22Rv1 (cell line): Measurements from ENCODE around the gene FIBCD1.

Experiments used
- H3K27ac ChIP-seq: fragments of 450-650 bp; 2 replicates; pipeline ENCODE4 v1.5.1; 2017
- ZFX ChIP-seq: fragments of 450-650 bp; IDR thresholded peaks from 2 replicates; pipeline ENCODE4 v1.6.1; 2017; ENCODE audit warnings: antibody characterized with exemption, borderline replicate concordance
- TF ChIP-seq, protein P1 (sequence below): fragments of 450-650 bp; IDR thresholded peaks from 2 replicates; pipeline ENCODE4 v1.5.1; 2017; ENCODE audit warnings: mild to moderate bottlenecking

Gene FIBCD1

DNA sequence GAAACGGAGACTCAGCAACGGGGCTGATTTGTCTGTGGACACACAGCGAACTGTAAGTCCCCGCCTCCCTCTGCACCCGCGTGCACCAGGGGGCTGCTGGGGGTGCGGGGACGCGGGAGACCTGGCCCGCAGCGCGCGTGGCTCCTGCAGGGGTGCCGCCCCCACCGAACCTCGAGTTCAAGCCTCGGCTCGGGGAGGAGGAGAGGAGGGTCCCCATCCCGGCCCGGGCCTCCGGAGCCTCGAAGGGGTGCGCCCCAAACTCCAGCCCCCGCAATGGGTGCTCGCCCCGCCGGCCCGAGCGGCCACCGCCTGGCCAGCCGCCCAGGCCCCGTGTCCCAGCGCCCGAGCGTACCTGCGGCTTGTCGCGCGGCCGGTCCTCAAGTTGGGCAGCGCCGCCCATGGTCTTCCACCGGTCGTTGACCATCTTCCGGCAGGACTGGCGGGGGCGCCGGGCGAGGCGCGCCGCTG, 829 bp downstream of the FIBCD1 start:
- H3K27ac ChIP-seq: peak overlapping the region; percentile 54
- TF ChIP-seq, protein P1, sequence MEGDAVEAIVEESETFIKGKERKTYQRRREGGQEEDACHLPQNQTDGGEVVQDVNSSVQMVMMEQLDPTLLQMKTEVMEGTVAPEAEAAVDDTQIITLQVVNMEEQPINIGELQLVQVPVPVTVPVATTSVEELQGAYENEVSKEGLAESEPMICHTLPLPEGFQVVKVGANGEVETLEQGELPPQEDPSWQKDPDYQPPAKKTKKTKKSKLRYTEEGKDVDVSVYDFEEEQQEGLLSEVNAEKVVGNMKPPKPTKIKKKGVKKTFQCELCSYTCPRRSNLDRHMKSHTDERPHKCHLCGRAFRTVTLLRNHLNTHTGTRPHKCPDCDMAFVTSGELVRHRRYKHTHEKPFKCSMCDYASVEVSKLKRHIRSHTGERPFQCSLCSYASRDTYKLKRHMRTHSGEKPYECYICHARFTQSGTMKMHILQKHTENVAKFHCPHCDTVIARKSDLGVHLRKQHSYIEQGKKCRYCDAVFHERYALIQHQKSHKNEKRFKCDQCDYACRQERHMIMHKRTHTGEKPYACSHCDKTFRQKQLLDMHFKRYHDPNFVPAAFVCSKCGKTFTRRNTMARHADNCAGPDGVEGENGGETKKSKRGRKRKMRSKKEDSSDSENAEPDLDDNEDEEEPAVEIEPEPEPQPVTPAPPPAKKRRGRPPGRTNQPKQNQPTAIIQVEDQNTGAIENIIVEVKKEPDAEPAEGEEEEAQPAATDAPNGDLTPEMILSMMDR: no peak
- TF ChIP-seq ZFX: no peak

DNA sequence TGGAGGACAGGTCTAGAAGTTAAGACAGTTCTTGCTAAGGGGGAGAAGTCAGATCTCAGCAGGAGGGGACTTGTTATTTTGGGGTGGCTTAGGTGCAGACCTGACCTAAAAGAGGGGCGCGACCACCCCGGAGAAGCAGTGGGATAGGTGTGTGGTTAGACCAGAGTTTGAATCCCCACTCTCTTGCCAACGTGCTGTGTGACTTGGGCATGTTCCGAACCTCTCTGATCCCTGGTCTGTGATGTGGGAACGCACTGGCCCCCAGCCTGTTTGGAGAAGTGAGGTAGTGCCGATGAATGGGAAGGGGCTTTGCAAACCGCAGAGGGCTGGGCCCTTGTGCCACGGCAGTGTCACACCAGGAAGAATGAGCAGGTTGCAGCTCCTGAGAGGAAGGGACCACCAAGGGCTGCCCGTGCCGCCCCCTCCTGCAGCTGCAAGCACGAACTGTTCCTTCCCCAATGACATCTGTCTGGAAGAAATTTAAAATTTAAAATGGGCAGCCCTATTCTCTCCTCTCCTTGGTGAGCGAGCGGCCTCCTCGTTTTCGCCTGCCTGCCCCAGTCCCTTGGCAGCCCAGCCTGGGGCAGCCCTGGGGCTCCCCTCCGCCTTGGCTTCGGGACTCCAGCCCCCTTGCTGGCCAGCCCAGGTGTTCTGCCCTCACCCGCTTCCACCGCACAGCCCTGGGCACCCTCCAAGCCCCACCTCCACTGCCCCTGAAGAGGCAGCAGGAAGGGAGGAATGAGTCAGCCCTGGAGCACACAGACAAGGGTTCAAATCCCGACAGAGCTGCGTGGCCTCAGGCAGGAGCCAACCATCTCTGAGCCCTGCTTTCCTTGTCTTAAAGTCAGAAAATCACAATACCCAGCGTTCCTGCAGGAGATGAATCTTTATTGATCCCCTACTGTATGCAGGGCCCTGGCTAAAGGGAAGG, 1.6 kb downstream of the FIBCD1 start:
- peak overlapping the region; percentile 53 for H3K27ac ChIP-seq
- TF ChIP-seq ZFX: no peak
- TF ChIP-seq, protein P1: no peak

DNA sequence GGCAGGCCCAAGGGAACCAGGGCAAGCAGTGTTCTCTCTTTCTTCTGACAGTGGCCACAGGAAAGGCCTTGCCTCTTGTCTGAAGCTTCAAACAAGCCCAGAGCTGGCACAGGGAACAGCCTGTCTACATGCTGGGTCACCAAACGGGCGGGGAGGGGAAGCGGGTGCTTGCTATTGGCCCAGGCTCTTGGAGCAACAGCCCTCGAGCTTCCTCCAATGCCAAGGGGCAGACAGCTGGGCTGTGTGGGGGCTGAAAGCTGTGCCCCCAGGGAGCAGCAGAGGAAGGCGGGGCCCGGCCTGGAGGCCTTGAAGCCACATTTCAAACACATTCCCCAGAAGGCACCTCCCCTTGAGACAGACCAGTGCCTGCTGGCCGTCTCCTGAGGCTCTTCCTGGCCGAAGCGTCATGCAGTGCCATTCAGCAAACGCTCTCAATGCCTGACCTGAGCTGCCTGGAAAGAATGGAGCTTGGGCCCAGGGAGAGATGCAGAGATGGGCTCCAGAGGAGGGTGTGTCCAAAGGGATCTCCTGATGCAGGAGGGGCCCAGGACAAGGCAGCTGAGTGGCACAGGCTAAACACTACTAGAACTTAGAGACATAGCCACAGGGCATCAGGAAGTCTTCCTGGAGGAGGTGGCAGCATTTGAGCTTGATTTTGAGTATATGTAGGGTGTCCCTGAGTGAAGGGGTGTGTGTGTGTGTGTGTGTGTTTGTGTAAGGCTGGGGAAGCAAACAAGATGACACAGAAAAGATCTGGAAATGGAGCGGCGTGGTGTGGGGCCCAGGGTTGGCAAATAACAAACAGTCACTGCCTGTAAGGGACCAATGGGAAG, 2.5 kb downstream of the FIBCD1 start:
- TF ChIP-seq, protein P1: no peak
- TF ChIP-seq ZFX: no peak
- peak overlapping the region; percentile 53 for H3K27ac ChIP-seq

DNA sequence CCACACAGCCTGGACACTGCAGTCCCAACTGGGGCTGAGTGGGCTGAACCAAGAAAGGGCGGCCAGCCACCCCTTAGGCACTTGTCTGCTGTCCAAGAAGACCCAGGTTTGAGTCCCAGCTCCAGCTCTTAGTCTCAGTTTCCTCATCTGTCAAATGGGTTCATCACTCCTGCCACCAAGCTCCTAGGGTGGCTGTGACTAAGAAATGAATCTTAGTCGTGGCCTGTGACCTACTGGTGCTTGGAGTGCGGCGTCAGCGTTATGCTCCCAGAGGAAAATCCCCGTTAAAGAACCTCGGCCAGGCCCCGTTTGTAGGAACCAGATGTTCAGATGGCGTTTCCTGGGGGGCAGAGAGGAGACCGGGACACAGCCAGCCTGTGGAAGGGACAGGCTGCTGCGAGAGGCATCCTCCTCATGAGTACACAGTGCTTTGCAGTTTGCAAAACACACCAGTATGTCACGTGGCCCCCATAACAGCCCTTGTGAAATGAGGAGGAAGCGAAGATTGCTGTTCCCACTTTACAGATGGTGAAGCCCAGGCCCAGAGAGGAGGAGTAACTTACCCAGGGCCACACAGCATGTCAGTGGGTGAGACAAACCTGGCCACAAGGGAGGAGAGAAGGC, 3.3 kb downstream of the FIBCD1 start:
- TF ChIP-seq, protein P1: no peak
- no peak for TF ChIP-seq ZFX

DNA sequence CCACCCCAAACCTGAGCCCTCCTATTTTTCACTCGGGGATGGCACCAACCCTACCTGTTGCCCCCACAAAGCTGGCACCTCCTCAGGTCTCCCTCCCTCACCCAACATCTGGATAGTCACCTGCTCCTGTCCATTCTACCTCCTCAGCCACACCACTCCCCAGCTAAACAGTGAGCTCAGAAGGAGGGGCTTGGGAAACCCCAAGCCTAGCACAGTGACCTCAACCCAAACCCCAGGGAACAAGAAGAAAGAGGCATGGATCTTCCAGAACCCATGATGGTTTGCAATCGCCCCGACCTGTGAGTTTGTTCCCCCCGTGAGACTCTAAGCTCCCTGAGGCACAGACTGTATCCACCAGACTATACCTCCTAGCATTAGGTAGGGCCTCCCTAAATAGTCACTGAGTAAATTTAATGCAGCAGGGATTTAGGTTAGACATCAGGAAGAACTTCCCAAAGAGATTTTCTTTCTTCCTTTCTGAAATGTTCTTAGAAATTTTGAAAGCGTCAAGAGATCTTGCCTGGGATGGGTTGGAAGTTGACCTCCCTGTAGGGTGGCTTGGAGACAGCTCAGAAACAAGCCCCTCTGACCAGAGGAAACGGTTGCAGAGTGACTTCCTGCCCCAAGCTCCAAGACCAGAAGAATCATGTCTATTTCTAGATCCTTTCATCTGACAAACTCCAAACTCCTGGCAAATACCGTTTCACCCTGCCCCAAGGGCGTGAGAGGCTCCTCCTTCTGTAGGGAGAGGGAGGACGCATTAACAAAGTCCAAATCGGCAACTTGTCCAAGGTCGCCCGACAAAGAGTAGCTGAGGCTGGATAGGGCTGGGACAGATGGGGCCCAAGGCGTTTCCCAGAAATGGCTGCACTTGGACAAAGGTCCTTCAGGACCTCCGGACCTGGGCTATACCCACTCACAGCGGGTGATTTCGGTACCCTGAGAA, 4.1 kb downstream of the FIBCD1 start:
- TF ChIP-seq, protein P1: no peak
- no peak for TF ChIP-seq ZFX
- no peak overlapping the region for H3K27ac ChIP-seq

More for the DNA sequence above, 3.3 kb downstream of the FIBCD1 start:
- H3K27ac ChIP-seq: peak overlapping the region; percentile 53

DNA sequence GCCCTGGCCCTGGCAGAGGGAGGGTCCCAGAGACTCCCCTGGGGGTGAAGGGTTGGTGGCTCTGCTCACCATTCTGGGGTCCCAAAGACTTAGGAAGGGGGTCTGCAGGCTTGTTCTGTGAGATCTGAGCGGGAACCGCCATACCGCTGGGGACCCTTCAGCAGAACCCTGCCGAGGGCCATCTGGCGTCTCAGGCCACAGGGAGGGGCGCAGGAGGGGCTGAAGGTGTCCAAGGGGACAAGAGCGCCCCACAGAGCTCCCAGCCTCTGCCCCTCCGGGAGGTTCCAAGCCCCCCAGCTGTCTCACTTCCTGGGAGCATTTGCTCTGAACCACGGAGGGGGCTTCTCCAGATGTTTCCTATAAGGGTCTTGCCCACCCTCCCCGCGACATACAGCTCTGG, 4.8 kb downstream of the FIBCD1 start:
- no peak overlapping the region for H3K27ac ChIP-seq
- TF ChIP-seq ZFX: no peak
- TF ChIP-seq, protein P1: no peak
